ENCODE data around the gene TTC39B. TPM values are rescaled to one million over a fixed set of nuclear protein-coding genes. Genes with fewer than 3 reads are reported as not detected.
A peak's percentile ranks its signal among the peaks of the same experiment; 100 is the strongest.

TTC39B gene
- total RNA-seq, 1 donor from 2014 or later, result 22.2 TPM

- H3K27me3 Mint-ChIP-seq, result no peaks in the 10 kb centered on the region
- H3K4me3 Mint-ChIP-seq, result peak overlapping the region; percentile 79
- intact Hi-C loops (cut with micrococcal nuclease), result loop anchor here (1.0 to 5.0 kb wide), 5 partner anchors 16 to 258 kb away; partner anchors contain the start of gene CCDC171
- H3K4me1 Mint-ChIP-seq, result peaks cover 79% of the 10 kb centered on the region
- H3K9me3 Mint-ChIP-seq, result peaks cover 7% of the 10 kb centered on the region
- H3K36me3 Mint-ChIP-seq (ENCODE audit: low read depth), result peaks cover 51% of the 10 kb centered on the region
- peak overlapping the region; percentile 97 for H3K27ac Mint-ChIP-seq
- no peak for DNase-seq
Observed at GRCh38 chr9:15294604-15295003, 12.4 kb downstream of the TTC39B start.

- intact Hi-C loops (cut with micrococcal nuclease), result loop anchor here (2.0 kb wide), 2 partner anchors 15 to 83 kb away; no protein-coding TSS in a partner anchor
- Mint-ChIP-seq H3K36me3 (ENCODE audit: low read depth) (peaks cover 49% of the 10 kb centered on the region), H3K4me3 (peak overlapping the region; percentile 79), H3K9me3 (peaks cover 7% of the 10 kb centered on the region), H3K27me3 (no peaks in the 10 kb centered on the region), H3K4me1 (peaks cover 71% of the 10 kb centered on the region), H3K27ac (peak overlapping the region; percentile 97)
- peak; percentile 73 for DNase-seq
Observed at GRCh38 chr9:15293804-15294316, 13.2 kb downstream of the TTC39B start.

DNA sequence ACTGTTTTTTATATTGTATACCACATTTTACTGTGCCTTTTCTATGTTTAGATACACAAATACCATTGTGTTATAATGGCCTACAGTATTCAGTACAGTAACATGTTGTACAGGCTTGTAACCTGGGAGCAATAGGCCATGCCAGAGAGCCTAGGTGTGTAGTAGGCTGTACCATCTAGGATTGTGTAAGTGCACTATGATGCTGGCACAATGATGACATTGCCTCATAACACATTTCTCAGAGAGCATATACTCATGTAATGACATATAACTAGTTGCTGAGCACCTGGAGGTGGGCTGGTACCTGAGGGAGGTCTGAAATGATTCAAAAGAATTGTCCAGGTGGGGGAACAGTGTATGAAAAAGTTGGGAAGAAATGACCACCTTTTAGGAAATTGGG is 13.9 kb downstream of the TTC39B start:
- H3K4me3 Mint-ChIP-seq, result peak overlapping the region; percentile 60
- peak overlapping the region; percentile 97 for H3K27ac Mint-ChIP-seq
- H3K9me3 Mint-ChIP-seq, result peaks cover 7% of the 10 kb centered on the region
- intact Hi-C loops (cut with micrococcal nuclease), result no loop called here
- no peak for DNase-seq
- peaks cover 64% of the 10 kb centered on the region for H3K4me1 Mint-ChIP-seq
- peaks cover 43% of the 10 kb centered on the region for H3K36me3 Mint-ChIP-seq (ENCODE audit: low read depth)
- H3K27me3 Mint-ChIP-seq, result no peaks in the 10 kb centered on the region

DNA sequence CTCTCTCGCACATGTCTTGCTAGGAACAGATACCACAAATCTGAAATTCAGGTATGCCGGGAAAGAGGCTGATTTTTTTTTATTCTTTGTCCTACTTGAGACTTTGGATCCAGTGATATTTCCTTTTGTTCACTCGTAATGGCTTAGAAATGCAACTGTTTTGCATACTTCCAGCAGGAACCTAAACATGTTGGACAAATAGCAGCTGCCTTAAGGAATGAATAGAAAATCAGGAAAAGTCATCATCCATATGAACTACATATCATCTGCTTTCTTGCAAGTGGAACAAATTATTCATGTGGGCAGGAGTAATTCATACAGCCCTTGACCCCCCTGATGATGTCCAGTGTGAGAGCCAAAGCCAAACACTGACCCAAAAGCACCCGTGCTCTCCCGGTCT is 17.4 kb downstream of the TTC39B start:
- H3K36me3 Mint-ChIP-seq (ENCODE audit: low read depth), result peaks cover 40% of the 10 kb centered on the region
- DNase-seq, result no peak
- intact Hi-C loops (cut with micrococcal nuclease), result no loop called here
- H3K27me3 Mint-ChIP-seq, result no peaks in the 10 kb centered on the region
- H3K9me3 Mint-ChIP-seq, result peaks cover 10% of the 10 kb centered on the region
- no peak overlapping the region for H3K4me3 Mint-ChIP-seq
- no peak overlapping the region for H3K27ac Mint-ChIP-seq
- peaks cover 43% of the 10 kb centered on the region for H3K4me1 Mint-ChIP-seq

DNA sequence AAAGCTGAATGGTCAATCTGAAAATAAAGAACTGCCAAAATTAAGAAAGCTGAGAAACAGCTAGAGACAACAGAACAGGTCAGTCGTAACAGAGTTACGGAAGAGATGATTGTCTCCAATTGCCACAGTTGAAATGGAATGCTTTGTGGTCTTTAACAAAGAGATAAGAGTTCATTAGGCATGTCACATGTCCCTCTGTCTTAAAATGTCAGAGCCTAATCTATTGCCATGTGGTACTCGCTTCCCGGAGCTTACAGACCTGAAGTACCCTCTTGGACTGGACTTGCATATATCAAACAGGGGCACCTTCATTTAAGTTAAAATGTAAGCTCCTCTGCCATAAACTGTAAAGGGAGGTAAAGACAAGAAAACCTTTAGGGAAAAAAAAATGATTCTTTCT is 19.7 kb downstream of the TTC39B start:
- Mint-ChIP-seq H3K4me1 (peaks cover 28% of the 10 kb centered on the region), H3K9me3 (peaks cover 7% of the 10 kb centered on the region), H3K36me3 (ENCODE audit: low read depth) (peaks cover 30% of the 10 kb centered on the region), H3K27ac (no peak overlapping the region), H3K27me3 (no peaks in the 10 kb centered on the region), H3K4me3 (no peak overlapping the region)
- no peak for DNase-seq
- intact Hi-C loops (cut with micrococcal nuclease), result no loop called here

- peaks cover 5% of the 10 kb centered on the region for H3K9me3 Mint-ChIP-seq
- intact Hi-C loops (cut with micrococcal nuclease), result no loop called here
- peaks cover 26% of the 10 kb centered on the region for H3K4me1 Mint-ChIP-seq
- H3K27ac Mint-ChIP-seq, result no peak overlapping the region
- no peaks in the 10 kb centered on the region for H3K27me3 Mint-ChIP-seq
- peaks cover 27% of the 10 kb centered on the region for H3K36me3 Mint-ChIP-seq (ENCODE audit: low read depth)
- no peak overlapping the region for H3K4me3 Mint-ChIP-seq
- no peak for DNase-seq
Observed at GRCh38 chr9:15286161-15286821, 20.7 kb downstream of the TTC39B start.

GRCh38 chr9:15282567-15283285 is 24.3 kb downstream of the TTC39B start:
- Mint-ChIP-seq H3K36me3 (ENCODE audit: low read depth) (peaks cover 11% of the 10 kb centered on the region), H3K4me3 (no peak overlapping the region), H3K4me1 (peaks cover 25% of the 10 kb centered on the region), H3K27me3 (no peaks in the 10 kb centered on the region), H3K9me3 (peaks cover 3% of the 10 kb centered on the region), H3K27ac (no peak overlapping the region)
- no peak for DNase-seq
- intact Hi-C loops (cut with micrococcal nuclease), result no loop called here

DNA sequence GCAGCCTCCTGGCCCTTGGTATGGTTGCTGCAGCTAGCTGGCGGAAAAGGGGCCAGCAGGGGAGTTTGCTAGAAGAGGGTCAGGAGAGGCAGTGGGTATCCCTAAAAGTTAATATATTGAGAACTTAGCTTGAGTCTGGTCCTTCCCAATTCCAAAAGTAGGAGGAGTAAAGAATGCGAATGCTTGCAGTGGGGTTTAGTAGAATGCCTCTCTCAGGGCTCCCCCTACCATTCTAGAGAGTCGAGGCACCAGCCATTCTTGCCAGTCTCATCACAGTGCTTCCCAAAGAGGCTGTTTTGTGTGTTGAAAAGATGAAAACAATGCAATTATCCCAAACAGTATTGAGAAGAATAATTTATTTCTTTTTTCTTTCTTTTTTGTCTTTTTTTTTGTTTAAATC is 26.4 kb downstream of the TTC39B start:
- H3K4me3 Mint-ChIP-seq, result no peak overlapping the region
- H3K4me1 Mint-ChIP-seq, result peaks cover 16% of the 10 kb centered on the region
- H3K36me3 Mint-ChIP-seq (ENCODE audit: low read depth), result peaks cover 2% of the 10 kb centered on the region
- no peaks in the 10 kb centered on the region for H3K9me3 Mint-ChIP-seq
- no peaks in the 10 kb centered on the region for H3K27me3 Mint-ChIP-seq
- intact Hi-C loops (cut with micrococcal nuclease), result no loop called here
- no peak for DNase-seq
- no peak overlapping the region for H3K27ac Mint-ChIP-seq

GRCh38 chr9:15278839-15279238 is 28.2 kb downstream of the TTC39B start:
- no peak for DNase-seq
- Mint-ChIP-seq H3K9me3 (no peaks in the 10 kb centered on the region), H3K27me3 (no peaks in the 10 kb centered on the region), H3K27ac (no peak overlapping the region), H3K4me3 (no peak overlapping the region), H3K4me1 (peaks cover 19% of the 10 kb centered on the region), H3K36me3 (ENCODE audit: low read depth) (peaks cover 2% of the 10 kb centered on the region)
- intact Hi-C loops (cut with micrococcal nuclease), result loop anchor here (1.0 to 5.0 kb wide), 6 partner anchors 16 to 327 kb away; partner anchors contain the start of gene SNAPC3

DNA sequence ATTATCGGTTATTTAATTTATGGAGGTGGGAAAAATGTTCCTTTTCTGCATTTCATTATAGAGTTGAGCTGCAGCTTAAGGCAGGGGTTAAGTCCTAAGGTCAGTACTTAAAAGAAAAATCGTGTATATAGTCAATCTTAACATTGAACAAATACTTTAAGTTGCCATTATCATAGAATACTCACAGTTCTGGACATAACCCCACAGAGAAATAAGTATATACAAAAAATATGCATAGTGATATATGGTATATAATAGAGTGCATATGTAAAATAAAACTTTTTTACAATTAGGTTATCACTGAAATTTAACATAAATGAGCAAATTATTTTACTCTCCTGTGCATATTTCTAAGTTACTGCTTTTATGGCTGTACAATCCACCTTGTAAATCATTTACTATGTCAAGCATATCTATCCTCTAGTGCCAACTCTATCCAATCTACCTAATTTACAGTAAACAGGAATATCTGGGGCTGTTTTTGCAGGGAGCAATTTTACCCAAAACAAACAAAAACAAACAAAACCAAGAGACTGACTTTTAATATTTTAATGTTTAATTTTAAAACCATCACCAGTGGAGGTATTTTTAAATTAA is 28.8 kb downstream of the TTC39B start:
- no peaks in the 10 kb centered on the region for H3K27me3 Mint-ChIP-seq
- H3K27ac Mint-ChIP-seq, result no peak overlapping the region
- intact Hi-C loops (cut with micrococcal nuclease), result loop anchor here (1.0 to 5.0 kb wide), 6 partner anchors 17 to 328 kb away; partner anchors contain the start of gene SNAPC3
- no peaks in the 10 kb centered on the region for H3K9me3 Mint-ChIP-seq
- no peak for DNase-seq
- H3K4me3 Mint-ChIP-seq, result no peak overlapping the region
- peaks cover 22% of the 10 kb centered on the region for H3K4me1 Mint-ChIP-seq
- peaks cover 6% of the 10 kb centered on the region for H3K36me3 Mint-ChIP-seq (ENCODE audit: low read depth)

DNA sequence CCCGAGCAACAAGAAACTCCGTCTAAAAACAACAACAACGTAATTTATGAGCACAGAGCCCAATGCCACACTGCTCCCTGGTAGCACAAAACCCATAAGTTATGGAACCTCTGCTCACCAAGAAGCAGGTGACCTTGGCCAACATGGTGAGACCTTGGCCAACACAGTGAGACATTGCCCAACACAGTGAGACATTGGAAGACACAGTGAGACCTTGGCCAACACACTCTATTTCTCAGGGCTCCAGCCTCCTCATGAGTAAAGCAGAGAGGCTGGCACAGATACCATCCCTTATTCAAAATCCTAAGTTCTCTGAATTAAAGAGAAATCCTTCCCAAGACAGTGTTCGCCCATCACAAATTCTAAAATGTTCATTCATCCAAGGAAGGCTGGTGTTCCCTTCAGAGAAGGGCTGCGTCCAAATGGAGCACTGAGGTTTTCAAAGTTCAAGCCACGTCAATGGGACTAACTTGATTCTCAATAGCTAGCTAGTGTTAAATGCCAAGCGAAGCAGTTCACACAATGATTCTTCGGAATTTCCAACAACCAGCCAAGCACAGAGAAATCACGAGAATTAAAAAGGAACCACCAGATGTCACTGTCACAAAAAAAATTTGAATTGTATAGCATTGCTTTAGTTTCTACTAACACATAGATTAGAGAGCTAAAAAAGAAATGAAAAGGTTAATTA is 29.5 kb downstream of the TTC39B start:
- Mint-ChIP-seq H3K36me3 (ENCODE audit: low read depth) (peaks cover 8% of the 10 kb centered on the region), H3K27ac (no peak overlapping the region), H3K4me3 (no peak overlapping the region), H3K27me3 (no peaks in the 10 kb centered on the region), H3K9me3 (no peaks in the 10 kb centered on the region), H3K4me1 (peaks cover 24% of the 10 kb centered on the region)
- no peak for DNase-seq
- intact Hi-C loops (cut with micrococcal nuclease), result loop anchor here (1.0 to 5.0 kb wide), 6 partner anchors 17 to 329 kb away; partner anchors contain the start of gene SNAPC3

DNA sequence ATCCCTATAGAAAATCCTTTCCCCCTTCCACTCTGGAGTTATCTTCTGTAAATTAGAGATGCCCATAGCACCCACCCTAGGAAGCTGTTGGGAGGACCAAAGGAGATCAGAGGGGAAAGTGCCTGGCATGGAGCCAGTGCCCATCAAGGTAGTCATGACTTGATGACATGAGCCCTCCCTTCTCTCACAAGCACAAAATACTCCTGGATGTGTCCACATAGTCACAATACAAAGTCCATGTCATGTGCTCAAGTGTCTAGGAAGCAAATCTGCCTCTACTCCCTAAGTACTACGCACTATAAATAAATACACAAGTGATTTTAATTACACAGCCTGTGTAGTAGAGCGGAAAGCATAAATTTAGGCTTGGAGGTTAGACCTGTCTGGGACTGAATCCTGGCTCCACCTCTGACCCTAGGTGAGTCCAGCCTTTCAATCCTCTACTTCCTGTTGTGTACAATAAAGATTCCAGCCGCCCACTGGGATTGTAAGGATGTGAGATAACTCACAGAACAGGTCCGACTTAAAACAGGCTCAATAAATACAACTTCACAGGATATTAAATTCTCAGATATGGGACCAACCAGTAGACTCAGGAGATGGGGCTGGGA is 30.6 kb downstream of the TTC39B start:
- Mint-ChIP-seq H3K9me3 (no peaks in the 10 kb centered on the region), H3K27ac (no peak overlapping the region), H3K4me3 (no peak overlapping the region)

GRCh38 chr9:15274425-15274824 is 32.6 kb downstream of the TTC39B start:
- intact Hi-C loops (cut with micrococcal nuclease), result no loop called here
- Mint-ChIP-seq H3K27me3 (no peaks in the 10 kb centered on the region), H3K4me1 (peaks cover 24% of the 10 kb centered on the region), H3K4me3 (no peak overlapping the region), H3K36me3 (ENCODE audit: low read depth) (peaks cover 12% of the 10 kb centered on the region), H3K9me3 (no peaks in the 10 kb centered on the region), H3K27ac (no peak overlapping the region)
- DNase-seq, result no peak

More for the DNA sequence above, 30.6 kb downstream of the TTC39B start:
- intact Hi-C loops (cut with micrococcal nuclease), result loop anchor here (1.0 to 5.0 kb wide), 3 partner anchors 81 to 211 kb away; no protein-coding TSS in a partner anchor
- Mint-ChIP-seq H3K36me3 (ENCODE audit: low read depth) (peaks cover 11% of the 10 kb centered on the region), H3K4me1 (peaks cover 25% of the 10 kb centered on the region), H3K27me3 (no peaks in the 10 kb centered on the region)
- DNase-seq, result no peak

All from activated CD4-positive, alpha-beta T cell treated with anti-CD3 and anti-CD28 coated beads, Interleukin-2, amount 10 ng/mL, durations not matched to agents 24 days and 14 days (primary cell).